ENCODE data around the gene MIEF1.
"Not testable (repeated sequence)": the region's sequence is repeated elsewhere in the genome, so short reads cannot be mapped to it uniquely, and the experiment has no call there.

The MIEF1 gene

DNA sequence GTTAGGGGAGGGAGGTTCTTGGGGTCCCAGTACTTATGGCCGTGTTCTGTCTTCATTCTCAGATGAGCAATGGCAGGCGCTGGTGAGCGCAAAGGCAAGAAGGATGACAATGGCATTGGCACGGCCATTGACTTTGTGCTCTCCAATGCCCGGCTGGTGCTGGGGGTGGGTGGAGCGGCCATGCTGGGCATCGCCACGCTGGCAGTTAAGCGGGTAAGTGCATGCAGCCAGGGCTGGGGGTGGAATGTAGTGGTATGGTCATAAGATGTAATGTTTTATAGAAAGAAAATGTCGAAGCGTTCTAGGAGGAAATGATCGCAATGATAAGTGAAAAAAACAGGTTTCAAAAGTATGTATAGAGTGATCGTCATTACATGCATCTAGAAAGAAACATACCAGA lies 9.1 kb downstream of the MIEF1 start:
- no peak for DNase-seq (ENCODE audit: extremely low read depth in 1 of 2, low read depth in 1 of 2)

DNA sequence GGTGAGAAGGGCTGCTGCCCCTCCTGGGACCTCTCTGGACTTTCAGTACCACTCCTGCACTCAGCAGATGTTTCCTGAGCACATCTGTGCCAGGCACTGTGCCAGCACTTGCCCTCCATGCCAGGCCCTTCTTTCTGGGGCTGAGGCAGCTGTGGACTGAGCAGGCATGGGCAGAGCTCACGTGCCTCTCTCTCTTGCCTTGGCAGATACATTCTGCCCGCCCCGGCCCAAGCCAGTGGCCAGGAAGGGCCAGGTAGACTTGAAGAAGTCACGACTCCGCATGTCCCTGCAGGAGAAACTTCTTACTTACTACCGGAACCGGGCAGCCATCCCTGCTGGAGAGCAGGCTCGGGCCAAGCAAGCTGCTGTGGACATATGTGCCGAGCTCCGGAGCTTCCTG lies 9.9 kb downstream of the MIEF1 start:
- no peak for DNase-seq (ENCODE audit: extremely low read depth in 1 of 2, low read depth in 1 of 2)

DNA sequence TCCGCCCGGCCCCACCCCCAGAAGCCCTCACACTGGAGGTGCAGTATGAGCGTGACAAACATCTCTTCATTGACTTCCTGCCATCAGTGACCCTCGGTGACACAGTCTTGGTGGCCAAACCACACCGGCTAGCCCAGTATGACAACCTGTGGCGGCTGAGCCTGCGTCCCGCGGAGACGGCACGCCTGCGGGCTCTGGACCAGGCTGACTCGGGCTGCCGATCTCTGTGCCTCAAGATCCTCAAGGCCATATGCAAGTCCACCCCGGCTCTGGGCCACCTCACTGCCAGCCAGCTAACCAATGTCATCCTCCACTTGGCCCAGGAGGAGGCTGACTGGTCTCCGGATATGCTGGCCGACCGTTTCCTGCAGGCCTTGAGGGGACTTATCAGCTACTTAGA lies 11.7 kb downstream of the MIEF1 start:
- no peak for DNase-seq (ENCODE audit: extremely low read depth in 1 of 2, low read depth in 1 of 2)

GRCh38 chr22:39514373-39514973 lies 12.4 kb downstream of the MIEF1 start:
- DNase-seq (ENCODE audit: extremely low read depth in 1 of 2, low read depth in 1 of 2) = no peak

- DNase-seq (ENCODE audit: extremely low read depth in 1 of 2, low read depth in 1 of 2) = no peak
Observed at GRCh38 chr22:39515266-39516050, 13.4 kb downstream of the MIEF1 start.

GRCh38 chr22:39517470-39517869 lies 15.4 kb downstream of the MIEF1 start:
- DNase-seq (ENCODE audit: extremely low read depth in 1 of 2, low read depth in 1 of 2) = no peak

DNA sequence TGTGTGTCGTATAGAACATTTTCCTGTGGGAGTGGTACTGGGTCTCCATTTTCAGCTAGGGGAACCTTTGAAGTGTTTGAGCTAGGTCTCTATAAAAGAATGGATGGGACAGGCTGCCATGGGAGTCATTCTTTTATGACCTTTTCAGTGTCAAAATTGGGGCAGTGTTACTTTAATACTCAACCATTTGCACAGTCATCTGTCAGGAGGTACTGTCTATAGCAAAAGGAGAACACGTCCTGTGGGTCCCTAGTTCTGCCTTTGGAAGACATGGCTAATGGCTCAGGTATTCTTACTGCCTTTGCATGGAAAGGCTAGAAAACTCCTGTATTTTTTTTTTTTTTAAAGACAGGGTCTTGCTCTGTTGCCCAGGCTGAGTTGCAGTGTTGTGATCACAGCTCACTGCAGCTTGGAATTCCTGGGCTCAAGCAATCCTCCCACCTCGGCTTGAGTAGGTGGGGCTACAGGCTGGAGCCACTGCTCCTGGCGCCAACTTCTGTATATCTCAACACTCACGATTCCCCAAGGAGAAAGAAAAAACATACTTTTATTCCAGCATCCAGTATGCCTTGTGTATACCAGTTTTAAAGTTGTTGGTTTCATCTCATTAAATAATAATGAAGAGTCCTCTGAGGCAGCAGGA lies 16.2 kb downstream of the MIEF1 start:
- DNase-seq (ENCODE audit: extremely low read depth in 1 of 2, low read depth in 1 of 2) = no peak

DNA sequence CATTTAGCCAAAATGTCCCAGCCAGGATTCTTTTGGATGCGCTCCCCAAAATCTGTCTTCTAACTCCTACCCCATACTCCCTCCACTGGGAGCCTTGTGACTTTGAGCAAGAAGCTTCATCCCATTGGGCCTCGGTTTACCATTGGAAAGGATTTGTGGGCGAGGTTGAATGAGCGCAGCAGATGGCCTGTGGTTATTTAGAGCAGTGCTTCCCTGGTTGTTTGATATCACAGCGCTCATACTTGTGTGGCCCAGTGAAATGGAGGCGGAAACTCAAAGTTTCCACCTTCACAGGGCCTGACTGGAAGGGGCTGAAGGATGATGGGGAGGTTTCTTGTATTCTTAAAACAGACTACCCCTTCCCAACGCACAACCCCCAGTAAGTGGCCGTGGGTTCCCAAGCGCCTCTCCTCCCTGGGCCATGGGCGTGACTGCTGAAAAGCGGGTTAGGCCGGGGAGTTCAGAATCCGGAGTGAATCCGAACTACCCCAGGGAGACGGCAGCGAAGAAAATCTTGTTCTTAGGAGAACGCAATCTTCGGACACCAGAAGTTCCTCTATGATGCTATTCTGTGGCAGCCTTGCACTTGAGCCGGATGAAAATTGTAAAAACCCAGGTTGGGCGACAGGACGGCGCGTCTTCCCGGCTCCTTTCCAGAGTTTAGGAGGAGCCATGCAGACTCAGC lies 17.0 kb downstream of the MIEF1 start:
- DNase-seq (ENCODE audit: extremely low read depth in 1 of 2, low read depth in 1 of 2) = no peak

- no peak for DNase-seq (ENCODE audit: extremely low read depth in 1 of 2, low read depth in 1 of 2)
Observed at GRCh38 chr22:39519681-39520225, 17.7 kb downstream of the MIEF1 start.

DNA sequence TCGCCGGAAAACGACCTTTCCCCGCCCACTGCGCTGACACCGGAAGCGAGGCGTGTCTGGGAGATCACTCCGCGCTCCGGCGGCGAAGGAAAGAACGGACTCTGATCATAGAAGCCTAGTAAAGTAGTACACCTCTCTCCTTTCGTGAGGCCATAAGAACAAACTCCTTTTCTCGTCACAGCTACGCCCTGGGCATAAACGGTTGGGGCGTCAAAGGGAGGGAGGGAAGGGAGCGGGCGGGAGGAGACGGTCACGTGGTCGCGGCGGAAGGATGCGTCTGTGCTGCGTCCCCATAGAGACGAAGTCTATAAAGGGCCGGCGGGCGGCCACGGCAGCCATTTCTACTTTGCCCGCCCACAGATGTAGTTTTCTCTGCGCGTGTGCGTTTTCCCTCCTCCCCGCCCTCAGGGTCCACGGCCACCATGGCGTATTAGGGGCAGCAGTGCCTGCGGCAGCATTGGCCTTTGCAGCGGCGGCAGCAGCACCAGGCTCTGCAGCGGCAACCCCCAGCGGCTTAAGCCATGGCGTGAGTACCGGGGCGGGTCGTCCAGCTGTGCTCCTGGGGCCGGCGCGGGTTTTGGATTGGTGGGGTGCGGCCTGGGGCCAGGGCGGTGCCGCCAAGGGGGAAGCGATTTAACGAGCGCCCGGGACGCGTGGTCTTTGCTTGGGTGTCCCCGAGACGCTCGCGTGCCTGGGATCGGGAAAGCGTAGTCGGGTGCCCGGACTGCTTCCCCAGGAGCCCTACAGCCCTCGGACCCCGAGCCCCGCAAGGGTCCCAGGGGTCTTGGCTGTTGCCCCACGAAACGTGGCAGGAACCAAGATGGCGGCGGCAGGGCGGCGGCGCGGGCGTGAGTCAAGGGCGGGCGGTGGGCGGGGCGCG lies 18.4 kb downstream of the MIEF1 start, which contains the start of gene ATF4:
Gene ATF4, plus strand, starts transcription at position 337 of the 880 bp plus-strand sequence. CDS start 884 bp downstream, outside the sequence.
- DNase-seq (ENCODE audit: extremely low read depth in 1 of 2, low read depth in 1 of 2) = peak; percentile 90 to 91

DNA sequence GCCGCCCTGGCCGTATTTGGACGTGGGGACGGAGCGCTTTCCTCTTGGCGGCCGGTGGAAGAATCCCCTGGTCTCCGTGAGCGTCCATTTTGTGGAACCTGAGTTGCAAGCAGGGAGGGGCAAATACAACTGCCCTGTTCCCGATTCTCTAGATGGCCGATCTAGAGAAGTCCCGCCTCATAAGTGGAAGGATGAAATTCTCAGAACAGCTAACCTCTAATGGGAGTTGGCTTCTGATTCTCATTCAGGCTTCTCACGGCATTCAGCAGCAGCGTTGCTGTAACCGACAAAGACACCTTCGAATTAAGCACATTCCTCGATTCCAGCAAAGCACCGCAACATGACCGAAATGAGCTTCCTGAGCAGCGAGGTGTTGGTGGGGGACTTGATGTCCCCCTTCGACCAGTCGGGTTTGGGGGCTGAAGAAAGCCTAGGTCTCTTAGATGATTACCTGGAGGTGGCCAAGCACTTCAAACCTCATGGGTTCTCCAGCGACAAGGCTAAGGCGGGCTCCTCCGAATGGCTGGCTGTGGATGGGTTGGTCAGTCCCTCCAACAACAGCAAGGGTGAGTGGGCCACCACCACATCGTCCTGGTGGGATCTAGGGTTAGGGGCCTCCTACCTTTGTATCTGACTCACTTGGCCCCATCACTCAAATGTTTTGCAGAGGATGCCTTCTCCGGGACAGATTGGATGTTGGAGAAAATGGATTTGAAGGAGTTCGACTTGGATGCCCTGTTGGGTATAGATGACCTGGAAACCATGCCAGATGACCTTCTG lies 19.2 kb downstream of the MIEF1 start:
- not testable (repeated sequence) for DNase-seq (ENCODE audit: extremely low read depth in 1 of 2, low read depth in 1 of 2)

DNA sequence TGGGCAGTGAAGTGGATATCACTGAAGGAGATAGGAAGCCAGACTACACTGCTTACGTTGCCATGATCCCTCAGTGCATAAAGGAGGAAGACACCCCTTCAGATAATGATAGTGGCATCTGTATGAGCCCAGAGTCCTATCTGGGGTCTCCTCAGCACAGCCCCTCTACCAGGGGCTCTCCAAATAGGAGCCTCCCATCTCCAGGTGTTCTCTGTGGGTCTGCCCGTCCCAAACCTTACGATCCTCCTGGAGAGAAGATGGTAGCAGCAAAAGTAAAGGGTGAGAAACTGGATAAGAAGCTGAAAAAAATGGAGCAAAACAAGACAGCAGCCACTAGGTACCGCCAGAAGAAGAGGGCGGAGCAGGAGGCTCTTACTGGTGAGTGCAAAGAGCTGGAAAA lies 20.0 kb downstream of the MIEF1 start:
- not testable (repeated sequence) for DNase-seq (ENCODE audit: extremely low read depth in 1 of 2, low read depth in 1 of 2)

DNA sequence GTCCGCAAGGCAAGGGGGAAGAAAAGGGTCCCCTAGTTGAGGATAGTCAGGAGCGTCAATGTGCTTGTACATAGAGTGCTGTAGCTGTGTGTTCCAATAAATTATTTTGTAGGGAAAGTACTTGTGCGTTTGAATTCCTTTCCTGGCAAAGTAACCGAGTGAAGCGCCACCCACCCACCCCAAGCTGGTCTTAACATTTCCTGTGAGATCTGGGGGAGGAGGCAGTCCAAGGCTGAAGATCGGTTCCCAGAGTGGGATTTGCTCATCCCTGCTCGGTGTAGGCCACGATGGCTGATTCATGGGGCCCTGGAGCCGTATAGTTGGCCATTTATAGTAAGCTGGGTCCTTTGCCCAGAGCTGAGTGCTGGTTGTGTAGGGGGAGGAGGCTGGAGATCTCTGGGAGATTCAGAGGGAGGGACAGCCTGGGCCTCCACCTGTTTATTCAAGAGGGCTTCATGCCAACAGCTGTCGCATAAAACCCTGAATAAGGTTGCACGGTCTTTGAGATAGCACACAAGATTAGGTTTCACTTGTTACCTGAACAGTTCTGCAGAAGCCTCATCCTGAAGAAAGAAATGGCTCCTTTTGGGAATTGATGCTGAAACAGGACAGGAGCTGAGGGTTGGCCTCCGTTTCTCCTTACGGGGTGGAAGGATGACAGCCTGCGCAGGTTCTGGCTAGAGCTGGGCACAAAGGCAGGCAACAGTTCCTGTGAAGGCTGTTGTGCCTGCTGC lies 20.6 kb downstream of the MIEF1 start:
- DNase-seq (ENCODE audit: extremely low read depth in 1 of 2, low read depth in 1 of 2) = no peak

GRCh38 chr22:39524089-39524752 lies 22.1 kb downstream of the MIEF1 start:
- DNase-seq (ENCODE audit: extremely low read depth in 1 of 2, low read depth in 1 of 2) = no peak

- DNase-seq (ENCODE audit: extremely low read depth in 1 of 2, low read depth in 1 of 2) = no peak
Observed at GRCh38 chr22:39524753-39525657, 22.9 kb downstream of the MIEF1 start.

GRCh38 chr22:39525658-39525975 lies 23.5 kb downstream of the MIEF1 start:
- no peak for DNase-seq (ENCODE audit: extremely low read depth in 1 of 2, low read depth in 1 of 2)

DNA sequence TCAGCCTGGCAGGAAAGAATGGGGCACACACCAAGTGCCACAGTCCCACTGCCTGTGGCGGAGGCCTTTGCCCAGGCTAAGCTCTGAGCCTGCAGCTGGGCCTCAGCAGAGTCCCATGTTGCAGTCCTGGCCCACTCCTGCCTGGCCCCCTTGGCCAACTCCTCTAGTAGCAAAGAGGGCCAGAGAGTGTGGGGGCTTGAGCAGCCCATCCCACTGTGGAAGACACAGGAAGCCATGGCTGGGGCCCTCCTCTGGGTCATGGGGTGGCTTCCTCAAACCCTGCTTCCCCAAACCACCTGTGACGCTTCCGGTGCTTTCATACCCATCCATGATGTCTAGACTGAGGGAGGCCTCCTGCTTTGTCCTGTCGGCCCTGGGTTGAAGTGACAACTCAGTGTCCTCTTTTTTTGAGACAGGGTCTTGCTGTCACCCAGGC lies 24.7 kb downstream of the MIEF1 start:
- DNase-seq (ENCODE audit: extremely low read depth in 1 of 2, low read depth in 1 of 2) = no peak

Data from activated CD8-positive, alpha-beta memory T cell treated with anti-CD3 and anti-CD28 coated beads for 1 hour (primary cell).